ENCODE data around the gene NOL3.
A peak's percentile ranks its signal among the peaks of the same experiment; 100 is the strongest.

Gene NOL3

DNA sequence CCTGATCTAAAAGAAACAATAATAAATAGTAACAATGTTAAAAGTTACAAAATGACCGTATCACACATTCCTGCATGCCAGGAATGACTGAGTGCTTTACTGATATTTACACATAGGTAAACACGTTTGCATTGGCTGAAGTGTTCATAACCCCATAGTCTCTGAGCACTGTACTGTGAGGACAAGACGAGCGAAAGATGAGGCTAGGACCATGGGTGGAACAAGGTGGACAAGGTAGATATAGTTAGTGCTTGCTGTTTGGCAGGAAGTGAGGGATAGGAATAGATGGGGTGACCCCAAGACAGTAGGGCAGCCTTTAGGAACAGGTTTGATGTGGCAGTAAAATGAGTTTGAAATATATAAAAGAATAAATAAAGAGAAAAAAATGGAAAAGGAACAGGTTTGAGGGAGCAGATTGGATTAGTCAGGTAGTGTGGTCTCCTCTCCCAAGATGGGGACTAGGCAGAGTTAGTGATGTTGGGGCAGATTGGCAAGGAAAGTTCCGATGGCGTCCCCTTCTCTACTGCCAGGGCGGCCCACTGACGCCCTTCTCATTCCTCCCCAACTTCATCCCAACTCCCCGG, 21.2 kb downstream of the NOL3 start:
- no peaks in the 10 kb centered on the region for H3K27me3 ChIP-seq (ENCODE audit: insufficient read depth, low read length, poor library complexity)
- peak overlapping the region; percentile 73 for H3K56ac ChIP-seq (ENCODE audit: low read length)
- no peak overlapping the region for H3K27ac ChIP-seq (ENCODE audit: low read depth, low read length)
- peak overlapping the region; percentile 21 for H3K4me2 ChIP-seq (ENCODE audit: low read length)
- no peak for DNase-seq
- no peak overlapping the region for H2BK15ac ChIP-seq (replicated peaks; ENCODE audit: low read depth)
- peaks cover 17% of the 10 kb centered on the region for H3K36me3 ChIP-seq (ENCODE audit: control insufficient read depth, insufficient read depth, low read length)
- H3K9ac ChIP-seq (ENCODE audit: low read length) = peak overlapping the region; percentile 28
- peak overlapping the region; percentile 11 for H2AK5ac ChIP-seq (ENCODE audit: low read length)
- no peak overlapping the region for H4K8ac ChIP-seq (ENCODE audit: low read depth, low read length)
- H3K4me1 ChIP-seq (ENCODE audit: control insufficient read depth, low read depth, low read length) = peaks cover 3% of the 10 kb centered on the region
- H3K23ac ChIP-seq (ENCODE audit: low read length) = no peak overlapping the region
- H2BK120ac ChIP-seq (ENCODE audit: low read depth, low read length) = no peak overlapping the region
- WGBS (ENCODE audit: extremely low coverage, insufficient coverage, low lambda C conversion rate) = no CpG with 5 or more reads among the region's 9 CpGs
- no peak overlapping the region for H2BK5ac ChIP-seq (ENCODE audit: low read length)
- H3K79me1 ChIP-seq (ENCODE audit: low read length) = peaks cover 16% of the 10 kb centered on the region
- H3K4ac ChIP-seq (ENCODE audit: low read depth, low read length) = no peak overlapping the region
- peaks cover 24% of the 10 kb centered on the region for H3K79me2 ChIP-seq (ENCODE audit: control insufficient read depth, insufficient read depth, low read length)
- no peak overlapping the region for H3K4me3 ChIP-seq (ENCODE audit: low read length)
- H3K18ac ChIP-seq (ENCODE audit: low read length) = no peak overlapping the region
- H4K5ac ChIP-seq (ENCODE audit: low read length) = peak overlapping the region; percentile 21

DNA sequence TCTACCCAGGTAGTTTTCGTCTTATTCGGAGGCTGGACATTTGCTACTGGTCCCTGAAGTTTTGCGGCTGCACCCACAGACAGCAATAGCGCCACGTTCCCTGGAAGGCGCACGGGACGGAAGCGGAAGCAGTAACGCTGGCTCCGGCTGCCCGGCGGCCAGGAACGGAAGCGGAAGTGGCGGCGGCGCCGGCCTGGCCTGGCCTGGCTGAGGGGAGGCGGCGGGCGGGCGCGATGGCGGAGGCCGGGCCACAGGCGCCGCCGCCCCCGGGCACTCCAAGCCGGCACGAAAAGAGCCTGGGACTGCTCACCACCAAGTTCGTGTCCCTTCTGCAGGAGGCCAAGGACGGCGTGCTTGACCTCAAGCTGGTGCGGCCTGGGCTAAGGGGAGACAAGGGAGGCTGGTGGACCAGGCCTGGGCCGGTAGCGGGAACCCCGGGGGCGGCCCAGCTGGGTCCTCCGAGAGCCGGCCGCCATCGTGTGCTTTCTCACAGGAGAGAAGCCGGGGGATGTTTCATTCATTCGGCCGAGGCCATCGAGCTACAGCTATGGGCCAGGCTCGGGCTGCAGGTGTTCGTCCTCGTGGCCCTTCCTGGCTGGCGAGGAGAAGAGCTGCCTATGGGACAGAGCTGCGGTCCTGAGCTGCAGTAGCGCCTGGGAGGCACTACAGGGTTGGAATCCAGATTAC, 21.8 kb downstream of the NOL3 start, which contains the start of gene E2F4:
E2F4 (plus strand) TSS at position 161 of the 687 bp plus-strand sequence; CDS start at position 234, 73 bp downstream.
- Histone ChIP-seq H3K4ac (ENCODE audit: low read depth, low read length) (peak within 1 kb of the TSS; percentile 56), H3K18ac (ENCODE audit: low read length) (no peak within 1 kb of the TSS), H4K5ac (ENCODE audit: low read length) (peak within 1 kb of the TSS; percentile 21), H3K9ac (ENCODE audit: low read length) (peak within 1 kb of the TSS; percentile 91), H2BK5ac (ENCODE audit: low read length) (no peak within 1 kb of the TSS), H3K23ac (ENCODE audit: low read length) (peak within 1 kb of the TSS; percentile 30), H3K56ac (ENCODE audit: low read length) (peak within 1 kb of the TSS; percentile 94), H3K79me2 (ENCODE audit: control insufficient read depth, insufficient read depth, low read length) (peaks cover 24% of the 10 kb centered on the region), H3K4me3 (ENCODE audit: low read length) (peak within 1 kb of the TSS; percentile 92), H2BK120ac (ENCODE audit: low read depth, low read length) (no peak within 1 kb of the TSS), H3K4me1 (ENCODE audit: control insufficient read depth, low read depth, low read length) (peaks cover 3% of the 10 kb centered on the region), H3K79me1 (ENCODE audit: low read length) (peaks cover 16% of the 10 kb centered on the region), H4K8ac (ENCODE audit: low read depth, low read length) (peak within 1 kb of the TSS; percentile 28), H2BK15ac (replicated peaks; ENCODE audit: low read depth) (no peak within 1 kb of the TSS), H3K27me3 (ENCODE audit: insufficient read depth, low read length, poor library complexity) (no peaks in the 10 kb centered on the region), H3K36me3 (ENCODE audit: control insufficient read depth, insufficient read depth, low read length) (peaks cover 22% of the 10 kb centered on the region), H2AK5ac (ENCODE audit: low read length) (peak within 1 kb of the TSS; percentile 27), H3K4me2 (ENCODE audit: low read length) (peak within 1 kb of the TSS; percentile 92), H3K27ac (ENCODE audit: low read depth, low read length) (no peak within 1 kb of the TSS)
- WGBS (ENCODE audit: extremely low coverage, insufficient coverage, low lambda C conversion rate) = no CpG with 5 or more reads among the region's 54 CpGs
- peak; percentile 94 for DNase-seq

DNA sequence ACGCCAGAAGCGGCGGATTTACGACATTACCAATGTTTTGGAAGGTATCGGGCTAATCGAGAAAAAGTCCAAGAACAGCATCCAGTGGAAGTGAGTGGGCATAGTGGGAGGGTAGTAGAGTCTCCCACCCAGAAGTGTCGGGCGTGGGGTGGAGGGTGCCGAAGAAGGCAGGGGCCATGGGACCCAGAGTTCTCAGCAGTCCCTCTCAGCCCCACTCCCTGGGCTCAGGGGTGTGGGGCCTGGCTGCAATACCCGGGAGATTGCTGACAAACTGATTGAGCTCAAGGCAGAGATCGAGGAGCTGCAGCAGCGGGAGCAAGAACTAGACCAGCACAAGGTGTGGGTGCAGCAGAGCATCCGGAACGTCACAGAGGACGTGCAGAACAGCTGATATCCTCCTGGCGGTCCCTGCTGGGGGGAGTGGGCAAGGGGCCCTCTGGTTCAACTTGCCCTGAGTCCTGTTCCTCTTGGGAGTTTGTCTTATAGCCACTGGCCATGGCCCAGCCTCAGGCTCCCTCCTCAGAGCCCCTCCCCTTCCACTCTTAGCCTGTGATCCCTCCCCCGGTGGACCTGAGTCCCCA, 22.5 kb downstream of the NOL3 start:
- H3K27ac ChIP-seq (ENCODE audit: low read depth, low read length) = no peak overlapping the region

DNA sequence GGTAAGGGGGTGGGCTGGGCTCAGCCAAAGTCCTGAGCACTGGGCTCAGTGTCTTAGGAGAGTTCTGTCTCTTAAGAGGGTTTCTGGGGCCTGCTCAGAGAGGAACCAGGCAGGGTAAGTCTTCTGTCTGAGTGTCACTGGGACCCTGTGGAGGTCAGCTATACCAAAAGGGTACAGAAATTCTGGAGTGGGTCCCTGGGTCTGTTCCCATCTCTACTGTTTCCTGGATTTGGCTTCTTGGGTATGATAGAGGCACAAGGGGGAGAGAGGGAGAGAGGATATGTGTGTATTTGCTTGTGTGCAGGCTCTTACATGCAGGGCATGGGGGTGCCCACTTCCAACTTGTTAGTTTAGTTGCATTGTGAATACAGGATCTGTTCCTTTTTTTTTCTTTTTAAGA, 23.2 kb downstream of the NOL3 start:
- Histone ChIP-seq H2AK5ac (ENCODE audit: low read length) (no peak overlapping the region), H4K5ac (ENCODE audit: low read length) (no peak overlapping the region), H4K8ac (ENCODE audit: low read depth, low read length) (no peak overlapping the region), H3K18ac (ENCODE audit: low read length) (no peak overlapping the region), H2BK120ac (ENCODE audit: low read depth, low read length) (no peak overlapping the region), H2BK15ac (replicated peaks; ENCODE audit: low read depth) (no peak overlapping the region), H3K23ac (ENCODE audit: low read length) (no peak overlapping the region), H3K9ac (ENCODE audit: low read length) (peak overlapping the region; percentile 91), H3K56ac (ENCODE audit: low read length) (no peak overlapping the region), H3K4me1 (ENCODE audit: control insufficient read depth, low read depth, low read length) (peaks cover 3% of the 10 kb centered on the region), H2BK5ac (ENCODE audit: low read length) (no peak overlapping the region), H3K79me2 (ENCODE audit: control insufficient read depth, insufficient read depth, low read length) (peaks cover 24% of the 10 kb centered on the region), H3K4me3 (ENCODE audit: low read length) (no peak overlapping the region), H3K4me2 (ENCODE audit: low read length) (no peak overlapping the region), H3K36me3 (ENCODE audit: control insufficient read depth, insufficient read depth, low read length) (peaks cover 27% of the 10 kb centered on the region), H3K27ac (ENCODE audit: low read depth, low read length) (no peak overlapping the region), H3K4ac (ENCODE audit: low read depth, low read length) (no peak overlapping the region), H3K27me3 (ENCODE audit: insufficient read depth, low read length, poor library complexity) (no peaks in the 10 kb centered on the region), H3K79me1 (ENCODE audit: low read length) (peaks cover 16% of the 10 kb centered on the region)
- no peak for DNase-seq

More for the DNA sequence above, 22.5 kb downstream of the NOL3 start:
- Histone ChIP-seq H3K4me2 (ENCODE audit: low read length) (peak overlapping the region; percentile 92), H4K5ac (ENCODE audit: low read length) (no peak overlapping the region), H3K9ac (ENCODE audit: low read length) (peak overlapping the region; percentile 91), H3K79me2 (ENCODE audit: control insufficient read depth, insufficient read depth, low read length) (peaks cover 24% of the 10 kb centered on the region), H2BK120ac (ENCODE audit: low read depth, low read length) (no peak overlapping the region), H3K18ac (ENCODE audit: low read length) (no peak overlapping the region), H3K56ac (ENCODE audit: low read length) (peak overlapping the region; percentile 94), H2BK5ac (ENCODE audit: low read length) (no peak overlapping the region), H2AK5ac (ENCODE audit: low read length) (peak overlapping the region; percentile 27), H2BK15ac (replicated peaks; ENCODE audit: low read depth) (no peak overlapping the region), H3K4me3 (ENCODE audit: low read length) (peak overlapping the region; percentile 92), H3K4me1 (ENCODE audit: control insufficient read depth, low read depth, low read length) (peaks cover 3% of the 10 kb centered on the region), H3K27me3 (ENCODE audit: insufficient read depth, low read length, poor library complexity) (no peaks in the 10 kb centered on the region), H3K23ac (ENCODE audit: low read length) (peak overlapping the region; percentile 30), H3K36me3 (ENCODE audit: control insufficient read depth, insufficient read depth, low read length) (peaks cover 25% of the 10 kb centered on the region), H3K79me1 (ENCODE audit: low read length) (peaks cover 16% of the 10 kb centered on the region), H3K4ac (ENCODE audit: low read depth, low read length) (peak overlapping the region; percentile 56), H4K8ac (ENCODE audit: low read depth, low read length) (no peak overlapping the region)
- WGBS (ENCODE audit: extremely low coverage, insufficient coverage, low lambda C conversion rate) = no CpG with 5 or more reads among the region's 17 CpGs
- DNase-seq = no peak

DNA sequence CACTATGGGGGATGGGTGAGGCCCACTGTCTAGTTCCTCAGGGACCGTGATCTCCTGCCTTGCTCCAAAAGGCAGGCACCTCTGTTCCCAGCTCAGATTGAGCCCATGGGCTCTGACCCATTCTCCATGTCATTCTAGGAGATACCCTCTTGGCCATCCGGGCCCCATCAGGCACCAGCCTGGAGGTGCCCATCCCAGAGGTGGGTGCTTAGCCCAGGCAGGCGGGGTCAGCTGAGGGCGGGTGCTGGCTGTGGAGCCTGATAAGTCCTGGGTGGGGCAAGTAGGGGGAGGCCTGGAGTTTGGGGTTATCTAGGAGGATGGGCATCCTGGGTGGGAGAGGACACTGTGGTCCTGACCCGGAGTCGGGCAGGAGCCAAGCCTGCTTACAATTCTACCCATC, 23.9 kb downstream of the NOL3 start:
- Histone ChIP-seq H3K9ac (ENCODE audit: low read length) (no peak overlapping the region), H3K4me1 (ENCODE audit: control insufficient read depth, low read depth, low read length) (peaks cover 3% of the 10 kb centered on the region), H3K79me1 (ENCODE audit: low read length) (peaks cover 16% of the 10 kb centered on the region), H3K27me3 (ENCODE audit: insufficient read depth, low read length, poor library complexity) (no peaks in the 10 kb centered on the region), H3K36me3 (ENCODE audit: control insufficient read depth, insufficient read depth, low read length) (peaks cover 27% of the 10 kb centered on the region), H4K5ac (ENCODE audit: low read length) (no peak overlapping the region), H3K27ac (ENCODE audit: low read depth, low read length) (no peak overlapping the region), H3K79me2 (ENCODE audit: control insufficient read depth, insufficient read depth, low read length) (peaks cover 24% of the 10 kb centered on the region), H2BK15ac (replicated peaks; ENCODE audit: low read depth) (no peak overlapping the region), H3K4me2 (ENCODE audit: low read length) (no peak overlapping the region), H3K56ac (ENCODE audit: low read length) (no peak overlapping the region), H3K4me3 (ENCODE audit: low read length) (no peak overlapping the region), H3K23ac (ENCODE audit: low read length) (no peak overlapping the region), H3K18ac (ENCODE audit: low read length) (no peak overlapping the region), H2BK5ac (ENCODE audit: low read length) (no peak overlapping the region), H4K8ac (ENCODE audit: low read depth, low read length) (no peak overlapping the region), H2AK5ac (ENCODE audit: low read length) (no peak overlapping the region), H3K4ac (ENCODE audit: low read depth, low read length) (no peak overlapping the region), H2BK120ac (ENCODE audit: low read depth, low read length) (no peak overlapping the region)
- WGBS (ENCODE audit: extremely low coverage, insufficient coverage, low lambda C conversion rate) = no CpG with 5 or more reads among the region's 6 CpGs
- no peak for DNase-seq
